ENCODE measurements around the gene GPC6. TPM values are rescaled to one million over a fixed set of nuclear protein-coding genes. Genes with fewer than 3 reads are reported as not detected.

GPC6 gene
- polyA plus RNA-seq, 1 donor (not counting 4 experiments of a cell fraction or from before 2014, with no cell fraction given) = 0.42 TPM

- H3K27me3 ChIP-seq (ENCODE audit: control insufficient read depth, extremely low read depth, insufficient read depth, low read length) = no peaks in the 10 kb centered on the region
- no peak overlapping the region for H2AFZ ChIP-seq (ENCODE audit: control insufficient read depth, low read length)
- no peaks in the 10 kb centered on the region for H3K9me3 ChIP-seq (ENCODE audit: control insufficient read depth, low read depth, low read length)
- H3K27ac ChIP-seq (ENCODE audit: control insufficient read depth, insufficient read depth, low read length) = no peak overlapping the region
- DNase-seq (ENCODE audit: low read depth, low spot score) (no peak), FAIRE-seq (no peak)
- H3K9me1 ChIP-seq (ENCODE audit: control insufficient read depth, extremely low read depth, insufficient read depth, low read length) = no peaks in the 10 kb centered on the region
- no peak overlapping the region for H3K9ac ChIP-seq (ENCODE audit: control insufficient read depth, extremely low read depth, insufficient read depth, low read length)
- dilution Hi-C loops (cut with MboI; ENCODE audit: extremely low pct_ligation_motif_present, low sequenced_read_pairs) = no loop called here
- TF ChIP-seq CTCF (optimal IDR thresholded peaks at IDR 0.05 in 1 of 3, IDR thresholded peaks at IDR 0.05 in 1 of 3, conservative IDR thresholded peaks at IDR 0.05 in 1 of 3; ENCODE audit: extremely low read depth in 1 of 3, insufficient read depth in 2 of 3, low read length in 3 of 3) = no peak
- no peak for TF ChIP-seq EZH2 (IDR thresholded peaks at IDR 0.05; ENCODE audit: low read length)
- no peaks in the 10 kb centered on the region for H4K20me1 ChIP-seq (ENCODE audit: control insufficient read depth, extremely low read depth, insufficient read depth, low read length)
- H3K4me3 ChIP-seq (ENCODE audit: control insufficient read depth in 2 of 3, extremely low read depth in 1 of 3, insufficient read depth in 2 of 3, low read depth in 1 of 3, low read length in 3 of 3) = no peak overlapping the region
- no peaks in the 10 kb centered on the region for H3K36me3 ChIP-seq (ENCODE audit: control insufficient read depth in 2 of 2, extremely low read depth in 1 of 2, insufficient read depth in 2 of 2, low read length in 2 of 2)
- no peaks in the 10 kb centered on the region for H3K4me1 ChIP-seq (ENCODE audit: control insufficient read depth, extremely low read depth, insufficient read depth, low read length)
- H3K4me2 ChIP-seq (ENCODE audit: control insufficient read depth, extremely low read depth, insufficient read depth, low read depth, low read length) = no peak overlapping the region
- H3K79me2 ChIP-seq (ENCODE audit: control insufficient read depth, insufficient read depth, low read length) = no peaks in the 10 kb centered on the region
Observed at GRCh38 chr13:94417294-94417693, 1190.7 kb downstream of the GPC6 start.

- H2AFZ ChIP-seq (ENCODE audit: control insufficient read depth, low read length) = no peak overlapping the region
- H3K79me2 ChIP-seq (ENCODE audit: control insufficient read depth, insufficient read depth, low read length) = no peaks in the 10 kb centered on the region
- H3K4me1 ChIP-seq (ENCODE audit: control insufficient read depth, extremely low read depth, insufficient read depth, low read length) = no peaks in the 10 kb centered on the region
- no peak overlapping the region for H3K27ac ChIP-seq (ENCODE audit: control insufficient read depth, insufficient read depth, low read length)
- dilution Hi-C loops (cut with MboI; ENCODE audit: extremely low pct_ligation_motif_present, low sequenced_read_pairs) = no loop called here
- H3K27me3 ChIP-seq (ENCODE audit: control insufficient read depth, extremely low read depth, insufficient read depth, low read length) = no peaks in the 10 kb centered on the region
- H3K4me3 ChIP-seq (ENCODE audit: control insufficient read depth in 2 of 3, extremely low read depth in 1 of 3, insufficient read depth in 2 of 3, low read depth in 1 of 3, low read length in 3 of 3) = no peak overlapping the region
- no peaks in the 10 kb centered on the region for H3K9me3 ChIP-seq (ENCODE audit: control insufficient read depth, low read depth, low read length)
- no peaks in the 10 kb centered on the region for H3K36me3 ChIP-seq (ENCODE audit: control insufficient read depth in 2 of 2, extremely low read depth in 1 of 2, insufficient read depth in 2 of 2, low read length in 2 of 2)
- no peaks in the 10 kb centered on the region for H4K20me1 ChIP-seq (ENCODE audit: control insufficient read depth, extremely low read depth, insufficient read depth, low read length)
- no peak for DNase-seq (ENCODE audit: low read depth, low spot score)
- no peak for FAIRE-seq
- H3K9me1 ChIP-seq (ENCODE audit: control insufficient read depth, extremely low read depth, insufficient read depth, low read length) = no peaks in the 10 kb centered on the region
- H3K9ac ChIP-seq (ENCODE audit: control insufficient read depth, extremely low read depth, insufficient read depth, low read length) = no peak overlapping the region
- H3K4me2 ChIP-seq (ENCODE audit: control insufficient read depth, extremely low read depth, insufficient read depth, low read depth, low read length) = no peak overlapping the region
- TF ChIP-seq CTCF (optimal IDR thresholded peaks at IDR 0.05 in 1 of 3, IDR thresholded peaks at IDR 0.05 in 1 of 3, conservative IDR thresholded peaks at IDR 0.05 in 1 of 3; ENCODE audit: extremely low read depth in 1 of 3, insufficient read depth in 2 of 3, low read length in 3 of 3) = no peak
- TF ChIP-seq EZH2 (IDR thresholded peaks at IDR 0.05; ENCODE audit: low read length) = no peak
Observed at GRCh38 chr13:94419304-94419924, 1192.8 kb downstream of the GPC6 start.

All from keratinocyte (primary cell).